ENCODE data around the gene LEPR.
"Not testable (repeated sequence)": the region's sequence is repeated elsewhere in the genome, so short reads cannot be mapped to it uniquely, and the experiment has no call there.

LEPR gene

GRCh38 chr1:65445837-65446236 lies 25.4 kb downstream of the LEPR start:
- no peak overlapping the region for H3K4me3 ChIP-seq (ENCODE audit: low read depth, low read length)
- TF ChIP-seq, protein P1, sequence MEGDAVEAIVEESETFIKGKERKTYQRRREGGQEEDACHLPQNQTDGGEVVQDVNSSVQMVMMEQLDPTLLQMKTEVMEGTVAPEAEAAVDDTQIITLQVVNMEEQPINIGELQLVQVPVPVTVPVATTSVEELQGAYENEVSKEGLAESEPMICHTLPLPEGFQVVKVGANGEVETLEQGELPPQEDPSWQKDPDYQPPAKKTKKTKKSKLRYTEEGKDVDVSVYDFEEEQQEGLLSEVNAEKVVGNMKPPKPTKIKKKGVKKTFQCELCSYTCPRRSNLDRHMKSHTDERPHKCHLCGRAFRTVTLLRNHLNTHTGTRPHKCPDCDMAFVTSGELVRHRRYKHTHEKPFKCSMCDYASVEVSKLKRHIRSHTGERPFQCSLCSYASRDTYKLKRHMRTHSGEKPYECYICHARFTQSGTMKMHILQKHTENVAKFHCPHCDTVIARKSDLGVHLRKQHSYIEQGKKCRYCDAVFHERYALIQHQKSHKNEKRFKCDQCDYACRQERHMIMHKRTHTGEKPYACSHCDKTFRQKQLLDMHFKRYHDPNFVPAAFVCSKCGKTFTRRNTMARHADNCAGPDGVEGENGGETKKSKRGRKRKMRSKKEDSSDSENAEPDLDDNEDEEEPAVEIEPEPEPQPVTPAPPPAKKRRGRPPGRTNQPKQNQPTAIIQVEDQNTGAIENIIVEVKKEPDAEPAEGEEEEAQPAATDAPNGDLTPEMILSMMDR (IDR thresholded peaks at IDR 0.05; ENCODE audit: borderline replicate concordance, insufficient read depth, low read depth, low read length): no peak

DNA sequence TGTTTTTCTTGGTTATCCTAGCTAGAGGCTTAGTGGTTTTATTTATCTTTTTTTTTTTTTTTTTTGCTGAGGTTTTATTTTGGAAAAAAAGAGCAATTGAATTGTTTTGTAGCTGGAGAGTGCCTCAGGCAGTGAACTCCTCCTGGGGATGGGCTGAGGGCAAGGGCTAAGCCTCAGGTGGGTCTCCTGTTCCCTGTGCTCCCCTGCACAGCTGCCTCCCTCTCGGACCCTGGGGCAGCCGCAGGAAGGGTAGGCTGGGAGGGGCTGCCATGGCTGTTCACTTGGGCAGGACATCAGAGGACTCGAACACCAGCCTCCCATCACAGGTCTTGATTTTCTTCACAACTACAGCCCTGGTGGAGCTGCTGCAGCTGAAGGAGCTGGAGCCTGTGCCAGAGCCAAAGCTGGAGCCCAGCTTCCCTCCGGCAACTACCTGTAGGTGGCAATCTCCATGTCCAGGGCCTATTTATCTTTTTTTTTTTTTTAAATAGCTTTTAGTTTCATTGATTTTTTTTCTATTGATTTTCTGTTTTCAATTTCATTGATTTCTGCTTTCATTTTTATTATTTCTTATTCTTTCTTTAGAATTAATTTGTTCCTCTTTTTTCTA lies 28.9 kb downstream of the LEPR start:
- H3K4me3 ChIP-seq (ENCODE audit: low read depth, low read length): no peak overlapping the region
- TF ChIP-seq, protein P1 (IDR thresholded peaks at IDR 0.05; ENCODE audit: borderline replicate concordance, insufficient read depth, low read depth, low read length): no peak

DNA sequence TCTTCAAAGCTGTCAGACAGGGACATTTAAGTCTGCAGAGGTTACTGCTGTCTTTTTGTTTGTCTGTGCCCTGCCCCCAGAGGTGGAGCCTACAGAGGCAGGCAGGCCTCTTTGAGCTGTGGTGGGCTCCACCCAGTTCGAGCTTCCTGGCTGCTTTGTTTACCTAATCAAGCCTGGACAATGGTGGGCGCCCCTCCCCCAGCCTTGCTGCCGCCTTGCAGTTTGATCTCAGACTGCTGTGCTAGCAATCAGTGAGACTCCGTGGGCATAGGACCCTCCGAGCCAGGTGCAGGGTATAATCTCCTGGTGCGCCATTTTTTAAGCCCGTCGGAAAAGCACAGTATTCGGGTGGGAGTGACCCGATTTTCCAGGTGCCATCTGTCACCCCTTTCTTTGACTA lies 35.2 kb downstream of the LEPR start:
- not testable (repeated sequence) for H3K4me3 ChIP-seq (ENCODE audit: low read depth, low read length)

DNA sequence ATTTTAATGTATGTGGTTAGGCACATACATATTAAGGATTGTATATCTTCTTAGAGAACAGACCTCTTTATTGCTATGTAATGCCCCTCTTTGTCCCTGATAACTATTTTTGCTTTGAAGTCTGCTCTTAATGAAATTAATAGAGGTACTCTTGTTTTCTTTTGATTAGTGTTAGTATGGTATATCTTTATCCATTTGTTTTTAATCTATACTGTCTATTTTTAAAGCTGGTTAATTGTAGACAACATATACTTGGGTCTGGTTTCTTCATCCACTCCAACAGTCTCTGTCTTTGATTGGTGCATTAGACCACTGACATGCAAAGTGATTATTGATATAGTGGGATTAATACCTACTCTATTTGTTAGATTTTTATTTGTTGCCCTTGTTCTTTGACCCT lies 36.0 kb downstream of the LEPR start:
- TF ChIP-seq, protein P1 (IDR thresholded peaks at IDR 0.05; ENCODE audit: borderline replicate concordance, insufficient read depth, low read depth, low read length): no peak
- no peak overlapping the region for H3K4me3 ChIP-seq (ENCODE audit: low read depth, low read length)

DNA sequence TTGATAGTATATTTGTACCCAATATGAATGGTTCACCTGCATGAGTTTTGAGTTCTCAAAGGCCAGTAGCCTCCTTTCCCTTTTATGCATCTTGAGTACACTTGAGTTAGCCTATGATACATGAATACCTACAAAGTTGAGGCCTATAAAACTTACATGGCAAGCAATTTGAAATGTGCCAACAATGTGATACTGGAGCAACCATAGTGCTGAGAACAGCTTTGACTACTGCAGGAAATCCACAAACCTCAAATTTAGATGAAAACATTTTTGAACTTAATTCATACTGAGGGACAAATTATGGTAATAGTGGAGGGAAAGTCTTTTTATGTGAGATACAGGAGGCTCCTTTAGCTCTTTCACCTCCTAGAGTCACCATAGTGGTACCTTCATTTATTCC lies 37.4 kb downstream of the LEPR start:
- no peak overlapping the region for H3K4me3 ChIP-seq (ENCODE audit: low read depth, low read length)
- TF ChIP-seq, protein P1 (IDR thresholded peaks at IDR 0.05; ENCODE audit: borderline replicate concordance, insufficient read depth, low read depth, low read length): no peak

GRCh38 chr1:65458730-65459396 lies 38.4 kb downstream of the LEPR start:
- H3K4me3 ChIP-seq (ENCODE audit: low read depth, low read length): no peak overlapping the region
- TF ChIP-seq, protein P1 (IDR thresholded peaks at IDR 0.05; ENCODE audit: borderline replicate concordance, insufficient read depth, low read depth, low read length): no peak

DNA sequence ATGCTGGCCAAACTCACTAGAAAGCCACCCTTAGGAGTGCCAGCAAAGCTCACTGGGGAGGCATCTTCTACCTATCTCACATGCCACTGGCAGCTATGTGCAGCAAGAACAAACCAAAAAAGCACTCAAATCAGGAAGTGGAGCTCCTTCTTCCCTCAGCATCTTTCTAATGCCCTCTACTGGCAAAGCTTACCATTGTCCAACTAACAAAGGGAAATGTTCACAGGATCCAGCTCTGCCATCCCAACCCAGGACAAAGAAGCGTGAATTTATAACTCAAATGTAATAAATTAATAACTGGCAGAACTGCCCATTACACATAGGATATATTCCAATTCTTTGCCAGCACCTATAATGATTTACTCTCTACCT lies 38.9 kb downstream of the LEPR start:
- TF ChIP-seq, protein P1 (IDR thresholded peaks at IDR 0.05; ENCODE audit: borderline replicate concordance, insufficient read depth, low read depth, low read length): peak; percentile 59
- no peak overlapping the region for H3K4me3 ChIP-seq (ENCODE audit: low read depth, low read length)

DNA sequence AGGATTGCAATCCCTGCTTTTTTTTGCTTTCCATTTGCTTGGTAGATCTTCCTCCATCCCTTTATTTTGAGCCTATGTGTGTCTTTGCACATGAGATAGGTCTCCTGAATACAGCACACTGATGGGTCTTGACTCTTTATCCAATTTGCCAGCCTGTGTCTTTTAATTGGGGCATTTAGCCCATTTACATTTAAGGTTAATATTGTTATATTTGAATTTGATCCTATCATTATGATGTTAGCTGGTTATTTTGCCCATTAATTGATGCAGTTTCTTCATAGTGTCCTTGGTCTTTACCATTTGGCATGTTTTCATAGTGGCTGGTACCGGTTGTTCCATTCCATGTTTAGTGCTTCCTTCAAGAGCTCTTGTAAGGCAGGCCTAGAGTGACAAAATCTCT lies 45.4 kb downstream of the LEPR start:
- not testable (repeated sequence) for H3K4me3 ChIP-seq (ENCODE audit: low read depth, low read length)
